Endothelial cell of umbilical vein (primary cell): ENCODE results near the gene PLXNB1. TPM values are rescaled to one million over a fixed set of nuclear protein-coding genes. Genes with fewer than 3 reads are reported as not detected.

Experiments used
- BruUV-seq: library from RNA; stranded (reverse); fragments of 400-500 nt; replicated peaks from 2 replicates; lab custom pipeline; 2021; lab: Mats Ljungman, UMichigan
- CTCF ChIA-PET: fragments of 300-600, 350-600 bp; sonication (Branson Sonifier 250); formaldehyde crosslinking; loops from one replicate; lab custom pipeline; 2021; ENCODE audit warnings: antibody characterized with exemption, inconsistent platforms; lab: Charles Lee
- POLR2A ChIA-PET: fragments of 300-600, 350-600 bp; sonication (Branson Sonifier 250); formaldehyde crosslinking; loops from one replicate; lab custom pipeline; 2021; ENCODE audit warnings: antibody characterized with exemption, inconsistent platforms; lab: Charles Lee
- DNase-seq: peaks from one replicate; pipeline ENCODE4 v3.0.0-alpha.2; 2011; ENCODE audit warnings: low read depth, low spot score
- FAIRE-seq: peaks from 2 replicates; lab custom pipeline; 2011; peaks lifted over from hg19 to GRCh38; lab: Jason Lieb, UNC
- H2AFZ ChIP-seq: 2 replicates; pipeline ENCODE4 v1.6.0; 2012; ENCODE audit warnings: low read depth, low read length, control low read depth, inconsistent platforms
- H3K27ac ChIP-seq: 2 replicates; pipeline ENCODE4 v1.5.1; 2011; ENCODE audit warnings: low read depth, mild to moderate bottlenecking, control low read depth, low read length, moderate library complexity; ENCODE audit not compliant: insufficient read depth
- H3K27me3 ChIP-seq, 2 experiments: 2 replicates each; pipeline versions ENCODE4 v1.6.0 to v1.6.1; 2011; ENCODE audit warnings: low read length in 2 of 2, mixed read lengths in 1 of 2; ENCODE audit not compliant: control insufficient read depth in 2 of 2, insufficient read depth in 2 of 2
- H3K36me3 ChIP-seq, 2 experiments: 2 replicates in 1 of 2; 3 replicates in 1 of 2; pipeline ENCODE4 v1.5.1; 2011; ENCODE audit warnings: low read length in 2 of 2, mild to moderate bottlenecking in 1 of 2, moderate library complexity in 1 of 2; ENCODE audit not compliant: control insufficient read depth in 2 of 2, insufficient read depth in 2 of 2; ENCODE audit errors: extremely low read depth in 1 of 2
- H3K4me1 ChIP-seq: 3 replicates; pipeline ENCODE4 v1.5.1; 2011; ENCODE audit warnings: mild to moderate bottlenecking, low read length; ENCODE audit not compliant: control insufficient read depth, insufficient read depth; ENCODE audit errors: extremely low read depth
- H3K4me2 ChIP-seq: 2 replicates; pipeline ENCODE4 v1.6.1; 2011; ENCODE audit warnings: low read length, control low read depth, mixed read lengths; ENCODE audit not compliant: insufficient read depth
- H3K4me3 ChIP-seq, 3 experiments: fragments of 200-600 bp in 1 of 3; sonication (generic), shearing (Covaris generic) in 1 of 3; replicated peaks in 1 of 3; 2 replicates each; pipeline ENCODE4 v1.5.1; 2011 to 2016; ENCODE audit warnings: control low read depth in 3 of 3, low read length in 3 of 3, mild to moderate bottlenecking in 2 of 3, inconsistent platforms in 1 of 3, low read depth in 1 of 3, moderate library complexity in 1 of 3; ENCODE audit not compliant: insufficient read depth in 1 of 3
- H3K79me2 ChIP-seq: 2 replicates; pipeline ENCODE4 v1.6.0; 2012; ENCODE audit warnings: low read length, inconsistent platforms; ENCODE audit not compliant: control insufficient read depth, insufficient read depth
- H3K9ac ChIP-seq: replicated peaks from 2 replicates; pipeline ENCODE3; 2011; ENCODE audit warnings: low read length, control low read depth; ENCODE audit not compliant: insufficient read depth; ENCODE audit errors: extremely low read depth
- H3K9me1 ChIP-seq: replicated peaks from 3 replicates; pipeline ENCODE4 v1.6.0; 2011; ENCODE audit warnings: mild to moderate bottlenecking, low read length; ENCODE audit not compliant: control insufficient read depth, insufficient read depth; ENCODE audit errors: extremely low read depth
- H3K9me3 ChIP-seq: replicated peaks from 2 replicates; pipeline ENCODE4 v1.5.1; 2012; ENCODE audit warnings: low read length, inconsistent platforms; ENCODE audit not compliant: control insufficient read depth, insufficient read depth
- H4K20me1 ChIP-seq: replicated peaks from 2 replicates; pipeline ENCODE3; 2011; ENCODE audit warnings: mild to moderate bottlenecking, low read length; ENCODE audit not compliant: control insufficient read depth, insufficient read depth; ENCODE audit errors: extremely low read depth
- FOS ChIP-seq: IDR thresholded peaks from 2 replicates; pipeline ENCODE4 v1.6.1; 2011; ENCODE audit warnings: mild to moderate bottlenecking, low read length, moderate library complexity, borderline replicate concordance; ENCODE audit not compliant: insufficient read depth
- GATA2 ChIP-seq: IDR thresholded peaks from 2 replicates; pipeline ENCODE4 v1.7.0; 2011; ENCODE audit warnings: low read depth, mild to moderate bottlenecking, moderate library complexity, mixed read lengths, low read length; ENCODE audit not compliant: insufficient read length, insufficient read depth
- JUN ChIP-seq: IDR thresholded peaks from 2 replicates; pipeline ENCODE4 v1.6.1; 2011; ENCODE audit warnings: borderline replicate concordance, low read depth; ENCODE audit not compliant: insufficient read length, insufficient read depth
- MYC ChIP-seq: IDR thresholded peaks from one replicate; pipeline ENCODE4 v1.6.1; 2011; ENCODE audit warnings: mild to moderate bottlenecking, low read depth, low read length
- POLR2A ChIP-seq: IDR thresholded peaks from 2 replicates; pipeline ENCODE4 v1.6.1; 2012; ENCODE audit warnings: low read depth, mild to moderate bottlenecking, control low read depth, low read length
- POLR2AphosphoS5 ChIP-seq: IDR thresholded peaks from 2 replicates; pipeline ENCODE4 v1.6.1; 2012; ENCODE audit warnings: low read depth, mild to moderate bottlenecking, control low read depth, low read length, moderate library complexity; ENCODE audit not compliant: insufficient read depth
- dilution Hi-C: fragments of 300-500 bp; cut with MboI; formaldehyde crosslinking; loops from one replicate; pipeline ENCODE4 v1.15.0; 2019; ENCODE audit warnings: low sequenced_read_pairs; ENCODE audit not compliant: extremely low pct_ligation_motif_present
- intact Hi-C: fragments of 100-400 bp; cut with micrococcal nuclease; formaldehyde crosslinking; loops from one replicate; pipeline ENCODE4 v1.10.0; 2022
- polyA plus RNA-seq, 4 experiments: library from polyadenylated mRNA; depleted of rRNA in 3 of 4; stranded (reverse) in 3 of 4; unstranded in 1 of 4; fragments of >200 nt; gene quantifications; 2 replicates each; pipeline versions ENCODE4 v1.2.1 to v1.2.3, GENCODE V29; 2011 to 2012; ENCODE audit warnings: missing spikeins in 1 of 4
- total RNA-seq: library from RNA; stranded (reverse); gene quantifications from 2 replicates; pipeline ENCODE4 v1.2.3, GENCODE V29; 2021
- TF ChIP-seq, protein P1 (sequence below), 2 donors: IDR thresholded peaks; 1 replicate in 1 of 2; 2 replicates in 1 of 2; pipeline ENCODE4 v1.5.1; 2011; ENCODE audit warnings: low read length in 2 of 2, mild to moderate bottlenecking in 2 of 2, moderate library complexity in 2 of 2, control low read depth in 1 of 2, inconsistent platforms in 1 of 2, low read depth in 1 of 2; ENCODE audit not compliant: insufficient read depth in 1 of 2; ENCODE audit errors: extremely low read depth in 1 of 2

Gene PLXNB1
- total and polyA plus RNA-seq, 2 donors (not counting 3 experiments of a cell fraction or from before 2014, with no cell fraction given): 43.1 to 45.2 TPM

DNA sequence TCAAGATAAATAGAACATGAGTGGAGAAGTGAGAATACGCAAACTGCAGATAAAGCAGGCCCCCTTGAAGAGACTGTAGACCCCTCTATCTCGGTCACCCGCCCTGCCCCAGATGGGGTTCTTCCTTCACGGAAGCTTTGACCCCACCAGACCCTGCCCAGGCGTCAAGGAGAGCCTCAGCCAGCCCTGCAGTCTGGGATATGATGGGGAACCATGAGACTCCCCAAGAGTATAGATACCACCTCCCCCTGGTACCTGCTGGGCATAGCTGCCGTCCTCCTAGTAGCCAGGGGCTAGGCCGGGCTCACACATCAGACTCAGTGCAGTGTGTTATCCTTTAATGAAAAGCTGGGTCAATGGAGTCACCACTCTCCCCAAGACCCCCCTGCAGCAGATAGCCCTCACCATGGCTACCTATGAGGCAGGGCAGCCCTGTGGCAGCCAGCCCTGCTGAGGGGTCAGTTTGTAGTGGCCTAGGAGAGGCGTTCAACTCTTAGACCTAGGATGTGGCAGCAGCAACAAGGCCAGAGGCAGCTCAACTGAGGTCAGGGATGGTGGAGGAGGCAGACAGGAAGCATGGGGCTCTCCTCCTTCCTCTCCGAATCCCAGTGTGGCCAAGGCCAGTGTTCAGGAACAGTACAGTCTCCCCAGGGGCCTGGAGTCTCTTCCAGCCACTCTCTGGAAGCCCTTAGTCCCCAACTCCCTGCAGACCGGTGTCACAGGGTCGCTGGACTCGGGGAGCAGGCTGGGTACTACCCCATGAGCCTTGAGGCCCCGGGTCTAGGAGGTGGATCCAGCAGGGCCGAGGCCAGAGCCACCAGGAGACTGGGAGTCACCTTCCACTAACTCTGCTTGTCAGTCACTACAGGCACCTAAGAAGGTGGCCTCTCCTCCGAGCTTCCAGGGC is 26.1 kb downstream of the PLXNB1 start:
- FAIRE-seq (no peak), DNase-seq (no peak)
- dilution Hi-C loops: no loop called here
- Histone ChIP-seq H3K79me2 (no peaks in the 10 kb centered on the region), H2AFZ (no peak overlapping the region), H3K4me1 (peaks cover 10% of the 10 kb centered on the region), H3K27me3 (no peaks in the 10 kb centered on the region), H3K36me3 (peaks cover 0 to 13% of the 10 kb centered on the region in 2 experiments), H4K20me1 (no peaks in the 10 kb centered on the region), H3K9me1 (no peaks in the 10 kb centered on the region), H3K4me2 (no peak overlapping the region), H3K9ac (no peak overlapping the region), H3K9me3 (no peaks in the 10 kb centered on the region), H3K4me3 (no peak overlapping the region), H3K27ac (no peak overlapping the region)
- ChIA-PET POLR2A (no interaction called here), CTCF (interaction anchor here (12.6 kb wide), 1 partner anchor 33 kb away, joined by 716 read pairs; no protein-coding TSS in a partner anchor)
- TF ChIP-seq JUN (no peak), POLR2A (no peak), GATA2 (no peak), POLR2AphosphoS5 (no peak), FOS (no peak), MYC (no peak)
- TF ChIP-seq, protein P1, sequence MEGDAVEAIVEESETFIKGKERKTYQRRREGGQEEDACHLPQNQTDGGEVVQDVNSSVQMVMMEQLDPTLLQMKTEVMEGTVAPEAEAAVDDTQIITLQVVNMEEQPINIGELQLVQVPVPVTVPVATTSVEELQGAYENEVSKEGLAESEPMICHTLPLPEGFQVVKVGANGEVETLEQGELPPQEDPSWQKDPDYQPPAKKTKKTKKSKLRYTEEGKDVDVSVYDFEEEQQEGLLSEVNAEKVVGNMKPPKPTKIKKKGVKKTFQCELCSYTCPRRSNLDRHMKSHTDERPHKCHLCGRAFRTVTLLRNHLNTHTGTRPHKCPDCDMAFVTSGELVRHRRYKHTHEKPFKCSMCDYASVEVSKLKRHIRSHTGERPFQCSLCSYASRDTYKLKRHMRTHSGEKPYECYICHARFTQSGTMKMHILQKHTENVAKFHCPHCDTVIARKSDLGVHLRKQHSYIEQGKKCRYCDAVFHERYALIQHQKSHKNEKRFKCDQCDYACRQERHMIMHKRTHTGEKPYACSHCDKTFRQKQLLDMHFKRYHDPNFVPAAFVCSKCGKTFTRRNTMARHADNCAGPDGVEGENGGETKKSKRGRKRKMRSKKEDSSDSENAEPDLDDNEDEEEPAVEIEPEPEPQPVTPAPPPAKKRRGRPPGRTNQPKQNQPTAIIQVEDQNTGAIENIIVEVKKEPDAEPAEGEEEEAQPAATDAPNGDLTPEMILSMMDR (IDR thresholded peaks at IDR 0.05; ENCODE audit: extremely low read depth in 1 of 2, insufficient read depth in 1 of 2, low read depth in 1 of 2, low read length in 2 of 2): no peak
- TSS peak; percentile 64 for BruUV-seq
- intact Hi-C loops: no loop called here
